HUES64 (cell line): ENCODE data around the gene FHIT.
"Not testable (repeated sequence)": the region's sequence is repeated elsewhere in the genome, so short reads cannot be mapped to it uniquely, and the experiment has no call there.

Experiments used
- H3K27ac ChIP-seq: 2 replicates; pipeline ENCODE4 v1.7.0; 2013; ENCODE audit warnings: low read depth, low read length, inconsistent platforms
- H3K27me3 ChIP-seq: 2 replicates; pipeline ENCODE4 v1.6.1; 2013; ENCODE audit warnings: mild to moderate bottlenecking, low read length; ENCODE audit not compliant: insufficient read depth
- H3K36me3 ChIP-seq: 2 replicates; pipeline ENCODE4 v1.6.1; 2013; ENCODE audit warnings: mild to moderate bottlenecking, low read length; ENCODE audit not compliant: insufficient read depth
- H3K4me1 ChIP-seq: 2 replicates; pipeline ENCODE4 v1.6.1; 2013; ENCODE audit warnings: mild to moderate bottlenecking, low read length, moderate library complexity; ENCODE audit not compliant: insufficient read depth
- H3K4me3 ChIP-seq: 2 replicates; pipeline ENCODE4 v1.5.1; 2013; ENCODE audit warnings: mild to moderate bottlenecking, low read length, moderate library complexity
- H3K9ac ChIP-seq: 2 replicates; pipeline ENCODE4 v1.6.1; 2013; ENCODE audit warnings: mild to moderate bottlenecking, low read depth, low read length
- H3K9me3 ChIP-seq: 2 replicates; pipeline ENCODE4 v1.6.1; 2013; ENCODE audit warnings: low read depth, low read length; ENCODE audit not compliant: insufficient read depth
- WGBS: fragments of 150-250, 120-280 bp; methylation state at CpG from one replicate; pipeline ENCODE4 v1.1.7; 2013; ENCODE audit warnings: missing lambda C conversion rate; 5-methylcytosine and 5-hydroxymethylcytosine counted together

Gene FHIT

DNA sequence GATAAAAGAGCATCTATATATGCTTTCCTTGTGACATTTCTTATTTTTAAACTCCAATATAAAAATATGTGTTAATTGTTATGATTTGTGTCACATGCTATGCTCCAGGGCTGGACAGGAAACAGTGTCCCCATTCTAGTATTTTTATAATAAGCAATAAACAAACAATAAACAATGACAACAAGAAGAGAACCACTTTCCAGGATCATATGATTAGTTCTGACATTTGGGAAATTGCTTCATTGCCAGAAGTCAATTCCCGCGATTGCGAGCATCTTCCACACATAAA, 260.9 kb downstream of the FHIT start:
- 97% methylated on average over 3 of the region's 3 CpGs for WGBS
- H3K27ac ChIP-seq = no peak overlapping the region
- H3K4me1 ChIP-seq = no peaks in the 10 kb centered on the region
- no peaks in the 10 kb centered on the region for H3K27me3 ChIP-seq
- no peak overlapping the region for H3K9ac ChIP-seq
- no peaks in the 10 kb centered on the region for H3K36me3 ChIP-seq
- H3K4me3 ChIP-seq = no peak overlapping the region
- peaks cover 6% of the 10 kb centered on the region; the same call in 1 of the 2 replicates for H3K9me3 ChIP-seq

GRCh38 chr3:60989626-60990441, 261.4 kb downstream of the FHIT start:
- WGBS = 90% methylated on average over 10 of the region's 11 CpGs

GRCh38 chr3:60987191-60987590, 264.1 kb downstream of the FHIT start:
- H3K36me3 ChIP-seq, H3K27ac ChIP-seq, H3K27me3 ChIP-seq, H3K4me3 ChIP-seq, H3K9ac ChIP-seq, H3K4me1 ChIP-seq: not testable (repeated sequence)
- H3K9me3 ChIP-seq = peaks cover 12% of the 10 kb centered on the region; the same call in 1 of the 2 replicates
- no CpG with 5 or more reads among the region's 1 CpG for WGBS

More at GRCh38 chr3:60989626-60990441, 261.4 kb downstream of the FHIT start:
- H3K9me3 ChIP-seq = peaks cover 7% of the 10 kb centered on the region; the same call in 1 of the 2 replicates
- H3K4me1 ChIP-seq = no peaks in the 10 kb centered on the region
- no peak overlapping the region for H3K27ac ChIP-seq
- no peak overlapping the region for H3K9ac ChIP-seq
- H3K27me3 ChIP-seq = no peaks in the 10 kb centered on the region
- no peaks in the 10 kb centered on the region for H3K36me3 ChIP-seq
- no peak overlapping the region for H3K4me3 ChIP-seq

DNA sequence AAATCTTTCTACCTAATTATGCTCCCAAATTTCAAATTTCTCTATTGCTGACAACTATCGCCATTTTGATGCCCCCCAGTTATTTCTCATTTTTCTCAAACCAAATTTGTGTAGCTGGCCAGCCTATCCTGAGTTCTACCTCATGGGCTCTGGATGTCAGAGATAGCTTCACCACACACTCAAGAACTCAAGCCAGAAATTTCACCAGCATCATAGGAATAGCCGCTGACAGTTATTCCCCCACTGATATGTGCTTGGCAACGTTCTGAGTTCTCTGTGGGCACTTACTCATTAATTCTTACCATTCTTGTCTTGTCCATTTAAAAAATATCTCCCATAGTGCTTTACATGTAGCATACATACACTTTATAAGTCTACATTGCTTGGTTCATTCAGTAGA, 264.7 kb downstream of the FHIT start:
- Histone ChIP-seq H3K27me3 (no peaks in the 10 kb centered on the region), H3K4me1 (no peaks in the 10 kb centered on the region), H3K27ac (no peak overlapping the region), H3K4me3 (no peak overlapping the region), H3K9ac (no peak overlapping the region), H3K36me3 (no peaks in the 10 kb centered on the region), H3K9me3 (peaks cover 12% of the 10 kb centered on the region; the same call in 1 of the 2 replicates)
- 93% methylated on average over 3 of the region's 3 CpGs for WGBS

DNA sequence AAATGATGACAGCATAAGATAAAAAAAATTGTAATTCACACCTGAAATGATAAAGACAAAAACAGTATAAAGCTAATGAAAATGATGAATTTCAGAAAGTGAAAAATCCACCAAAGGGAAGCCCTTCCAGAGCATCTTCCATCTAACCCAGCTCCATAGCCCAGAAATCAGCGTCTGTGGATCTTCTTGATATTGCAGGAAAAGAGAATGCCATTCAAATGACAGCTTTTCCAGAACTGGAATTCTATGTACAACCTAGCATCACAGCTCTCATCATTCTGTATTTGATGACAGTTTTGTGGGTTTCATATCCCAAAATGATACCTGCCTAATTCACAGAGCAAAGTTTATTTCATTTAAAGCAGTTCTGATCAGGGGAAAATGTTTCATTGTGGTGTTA, 267.3 kb downstream of the FHIT start:
- Histone ChIP-seq H3K9me3 (peaks cover 12% of the 10 kb centered on the region; the same call in 1 of the 2 replicates), H3K4me3 (no peak overlapping the region), H3K36me3 (no peaks in the 10 kb centered on the region), H3K4me1 (no peaks in the 10 kb centered on the region), H3K27me3 (no peaks in the 10 kb centered on the region), H3K27ac (no peak overlapping the region), H3K9ac (no peak overlapping the region)
- WGBS = 100% methylated on average over 1 of the region's 1 CpG

GRCh38 chr3:60980342-60980692, 270.9 kb downstream of the FHIT start:
- no peaks in the 10 kb centered on the region for H3K4me1 ChIP-seq
- 86% methylated on average over 1 of the region's 1 CpG for WGBS
- H3K4me3 ChIP-seq = no peak overlapping the region
- H3K9ac ChIP-seq = no peak overlapping the region
- H3K9me3 ChIP-seq = peaks cover 6% of the 10 kb centered on the region; the same call in 1 of the 2 replicates
- no peak overlapping the region for H3K27ac ChIP-seq
- H3K36me3 ChIP-seq = no peaks in the 10 kb centered on the region
- no peaks in the 10 kb centered on the region for H3K27me3 ChIP-seq

- no peak overlapping the region for H3K9ac ChIP-seq
- H3K4me1 ChIP-seq = no peaks in the 10 kb centered on the region
- H3K36me3 ChIP-seq = no peaks in the 10 kb centered on the region
- H3K9me3 ChIP-seq = peaks cover 5% of the 10 kb centered on the region; the same call in 1 of the 2 replicates
- H3K27ac ChIP-seq = no peak overlapping the region
- H3K4me3 ChIP-seq = no peak overlapping the region
- 94% methylated on average over 6 of the region's 6 CpGs for WGBS
- no peaks in the 10 kb centered on the region for H3K27me3 ChIP-seq
These were observed 271.6 kb downstream of the FHIT start for GRCh38 chr3:60979461-60980341.

- Histone ChIP-seq H3K4me1 (no peaks in the 10 kb centered on the region), H3K27ac (no peak overlapping the region), H3K36me3 (no peaks in the 10 kb centered on the region), H3K9me3 (peaks cover 12% of the 10 kb centered on the region; the same call in 1 of the 2 replicates), H3K9ac (no peak overlapping the region), H3K4me3 (no peak overlapping the region), H3K27me3 (no peaks in the 10 kb centered on the region)
- no CpG with 5 or more reads among the region's 1 CpG for WGBS
These were observed 277.9 kb downstream of the FHIT start for GRCh38 chr3:60973321-60973720.

GRCh38 chr3:60972599-60972998, 278.7 kb downstream of the FHIT start:
- H3K27me3 ChIP-seq = no peaks in the 10 kb centered on the region
- H3K9ac ChIP-seq = no peak overlapping the region
- H3K36me3 ChIP-seq = no peaks in the 10 kb centered on the region
- H3K9me3 ChIP-seq = peaks cover 12% of the 10 kb centered on the region; the same call in 1 of the 2 replicates
- no peaks in the 10 kb centered on the region for H3K4me1 ChIP-seq
- no peak overlapping the region for H3K4me3 ChIP-seq
- no peak overlapping the region for H3K27ac ChIP-seq

DNA sequence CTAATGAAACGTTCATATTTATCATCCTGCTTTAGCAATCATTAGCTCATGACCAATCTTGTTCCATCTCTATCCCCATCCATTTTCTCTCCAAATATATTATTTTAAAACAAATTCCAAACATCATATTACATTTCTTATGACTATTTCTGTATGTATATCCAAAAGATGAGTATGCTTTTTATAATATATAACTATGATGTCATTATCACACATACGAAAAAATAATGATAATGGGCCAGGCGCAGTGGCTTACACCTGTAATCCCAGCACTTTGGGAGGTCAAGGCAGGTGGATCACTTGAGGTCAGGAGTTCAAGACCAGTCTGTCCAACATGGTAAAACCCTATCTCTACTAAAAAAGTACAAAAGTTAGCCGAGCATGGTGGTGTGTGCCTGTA, 280.4 kb downstream of the FHIT start:
- WGBS = 97% methylated on average over 4 of the region's 4 CpGs
- no peak overlapping the region for H3K4me3 ChIP-seq
- peaks cover 12% of the 10 kb centered on the region; the same call in 1 of the 2 replicates for H3K9me3 ChIP-seq
- no peaks in the 10 kb centered on the region for H3K27me3 ChIP-seq
- H3K27ac ChIP-seq = no peak overlapping the region
- H3K36me3 ChIP-seq = no peaks in the 10 kb centered on the region
- H3K4me1 ChIP-seq = no peaks in the 10 kb centered on the region
- H3K9ac ChIP-seq = no peak overlapping the region

- H3K4me1 ChIP-seq = no peaks in the 10 kb centered on the region
- H3K36me3 ChIP-seq = no peaks in the 10 kb centered on the region
- 92% methylated on average over 1 of the region's 1 CpG for WGBS
- H3K27me3 ChIP-seq = no peaks in the 10 kb centered on the region
- peaks cover under 1% of the 10 kb centered on the region; the same call in 1 of the 2 replicates for H3K9me3 ChIP-seq
- H3K4me3 ChIP-seq = no peak overlapping the region
- H3K9ac ChIP-seq = no peak overlapping the region
- H3K27ac ChIP-seq = no peak overlapping the region
These were observed 284.1 kb downstream of the FHIT start for GRCh38 chr3:60967141-60967540.
